GM19452 (cell line): ENCODE data around the gene PHIP.

ENCODE experiments used
- ATAC-seq: cut with Tn5 transposase; IDR thresholded peaks from one replicate; pipeline ENCODE4 v1.9.1; 2021; ENCODE audit not compliant: unreplicated experiment

The PHIP gene

GRCh38 chr6:79011940-79012339 is 66.1 kb downstream of the PHIP start:
- ATAC-seq: no peak

GRCh38 chr6:79010422-79010821 is 67.6 kb downstream of the PHIP start:
- ATAC-seq: no peak

DNA sequence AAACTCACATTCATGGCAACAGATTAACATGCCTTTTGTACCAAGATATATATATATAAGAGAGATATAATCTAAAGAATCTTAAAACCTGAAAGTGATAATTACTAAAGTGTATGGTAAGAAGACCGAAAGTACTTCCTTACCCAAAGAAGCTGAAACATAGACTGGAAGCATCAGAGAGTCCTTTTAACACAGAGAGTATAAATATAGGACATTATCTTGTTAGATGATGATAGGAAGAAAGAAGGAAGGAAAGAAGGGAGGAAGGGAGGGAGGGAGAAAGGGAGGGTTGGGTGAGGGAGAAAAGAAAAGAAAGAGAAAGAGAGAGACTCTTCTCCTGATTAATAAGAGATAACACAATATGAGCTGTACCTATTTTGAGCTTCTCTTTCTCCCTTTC is 68.2 kb downstream of the PHIP start:
- ATAC-seq: no peak

DNA sequence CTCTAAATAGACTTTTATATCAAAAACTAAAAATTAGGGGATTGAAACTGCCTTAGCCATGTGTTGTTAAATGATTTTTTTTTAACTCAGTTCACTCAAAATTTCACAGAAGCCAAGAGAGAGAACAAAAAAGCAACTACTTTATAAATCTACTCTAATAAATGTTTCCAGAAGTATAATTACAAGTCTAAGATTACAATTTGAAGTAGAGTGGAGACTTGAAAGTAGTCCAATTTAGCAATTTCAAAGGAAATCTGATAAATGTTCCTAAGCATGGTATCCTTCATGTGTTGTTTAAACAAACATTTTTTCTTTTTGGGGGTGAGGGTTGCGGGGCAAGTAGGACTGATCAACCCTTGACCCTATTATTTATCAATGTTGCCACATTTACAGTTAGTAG is 72.6 kb downstream of the PHIP start:
- no peak for ATAC-seq

DNA sequence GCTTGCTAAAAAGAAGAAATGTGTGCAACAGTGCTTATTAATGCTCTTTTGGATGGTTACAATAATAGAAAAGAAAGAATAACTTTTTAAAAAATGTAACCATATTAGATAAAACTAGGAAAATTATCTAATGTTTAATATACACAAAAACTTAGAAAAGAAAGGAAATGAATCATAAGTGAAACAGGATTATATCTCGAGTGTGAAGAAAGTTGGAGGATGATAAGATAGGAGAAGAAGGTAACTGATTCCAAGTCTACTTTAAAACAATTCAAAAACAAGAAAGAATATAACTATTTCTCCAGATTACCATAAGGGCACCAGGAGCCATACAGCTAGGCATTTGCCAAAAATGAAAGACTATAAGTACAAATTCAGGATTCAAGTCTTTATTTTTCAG is 73.0 kb downstream of the PHIP start:
- no peak for ATAC-seq

DNA sequence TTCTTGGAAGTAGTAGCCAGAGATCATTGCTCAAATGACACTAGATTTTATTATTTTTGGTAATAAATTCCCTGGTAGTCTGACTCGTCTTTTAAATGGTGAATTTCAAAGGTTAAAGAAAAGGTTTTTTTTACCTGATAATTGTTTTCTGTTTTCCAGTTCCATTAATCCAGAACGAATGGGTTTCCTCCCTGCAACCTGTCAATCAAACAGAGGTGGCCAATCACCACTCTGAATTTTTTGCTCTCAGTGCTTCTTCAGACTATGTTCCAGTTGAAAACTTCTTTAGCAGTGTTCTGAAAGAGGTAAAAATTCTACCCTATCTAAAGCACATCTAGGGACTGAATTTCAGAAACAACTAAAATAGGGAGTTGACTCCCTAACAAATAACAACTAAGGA is 73.8 kb downstream of the PHIP start:
- ATAC-seq: no peak

DNA sequence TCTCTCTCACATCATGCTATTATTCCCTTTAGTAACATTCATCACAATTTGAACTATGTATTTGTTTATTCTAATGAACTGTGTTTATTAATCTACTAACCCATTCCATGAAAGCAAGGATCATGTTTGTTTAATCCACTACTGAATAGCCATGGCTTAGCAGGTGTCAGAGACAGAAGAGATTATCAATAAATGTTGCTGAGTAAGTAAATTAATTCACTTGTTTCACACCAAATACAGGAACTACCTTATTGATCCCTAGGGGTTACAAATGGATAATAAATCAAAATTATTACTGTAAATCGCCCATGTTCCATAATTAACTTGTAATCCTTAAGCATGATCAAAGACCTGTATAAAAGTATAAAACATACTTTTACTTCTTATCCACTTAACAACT is 76.6 kb downstream of the PHIP start:
- ATAC-seq: no peak

GRCh38 chr6:78999737-79000136 is 78.3 kb downstream of the PHIP start:
- no peak for ATAC-seq

DNA sequence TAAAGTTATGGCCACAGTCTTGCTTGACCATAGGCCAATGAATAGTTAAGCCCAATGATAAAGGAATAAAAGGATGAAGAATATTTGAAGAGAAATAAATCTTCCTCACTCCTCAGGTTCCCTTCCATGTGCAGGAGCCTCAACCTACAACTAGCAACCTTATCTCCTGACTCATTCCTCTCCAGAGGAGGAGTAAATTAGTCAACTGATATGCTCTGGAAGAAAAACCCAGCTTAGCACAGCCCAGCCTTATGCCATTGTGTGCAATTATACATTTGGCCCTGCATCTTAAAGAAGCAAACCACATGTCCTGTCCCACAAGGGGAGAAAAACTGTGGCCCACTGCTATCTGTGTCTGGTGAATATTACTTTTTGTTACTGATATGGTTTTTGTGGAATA is 82.1 kb downstream of the PHIP start:
- no peak for ATAC-seq

GRCh38 chr6:78995346-78995745 is 82.7 kb downstream of the PHIP start:
- ATAC-seq: no peak

DNA sequence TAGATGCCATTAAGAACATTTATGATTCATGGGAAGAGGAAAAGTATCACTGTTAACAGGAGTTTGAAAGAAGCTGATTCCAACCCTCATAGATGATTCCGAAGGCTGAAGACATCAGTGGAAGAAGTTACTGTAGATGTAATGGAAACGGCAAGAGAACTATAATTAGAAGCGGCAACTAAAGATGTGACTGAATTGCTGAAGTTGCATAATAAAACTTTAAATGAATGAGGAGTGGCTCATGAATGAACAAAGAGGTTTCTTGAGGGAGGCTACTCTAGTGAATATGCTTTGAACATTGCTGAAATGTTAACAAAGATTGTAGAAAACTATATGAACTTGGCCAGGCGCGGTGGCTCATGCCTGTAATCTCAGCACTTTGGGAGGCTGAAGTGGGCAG is 84.1 kb downstream of the PHIP start:
- ATAC-seq: no peak

DNA sequence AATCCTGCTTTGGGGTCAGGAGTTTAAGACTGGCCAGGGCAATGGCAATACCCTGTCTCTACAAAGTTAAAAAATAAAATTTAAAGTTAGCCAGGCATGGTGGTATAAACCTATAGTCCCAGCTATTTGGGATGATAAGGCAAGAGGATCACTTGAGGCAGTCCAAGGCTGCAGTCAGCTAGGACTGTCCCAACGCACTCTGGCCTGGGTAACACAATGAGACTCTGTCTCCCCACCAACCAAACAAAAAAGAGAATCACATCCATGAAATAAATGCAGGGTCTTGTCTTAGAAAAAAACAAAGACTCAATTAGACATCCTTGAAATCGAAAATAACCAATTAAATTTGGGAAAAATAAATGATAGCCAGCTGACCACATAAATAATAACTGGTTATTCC is 88.9 kb downstream of the PHIP start:
- no peak for ATAC-seq

- no peak for ATAC-seq
These were observed 91.9 kb downstream of the PHIP start for GRCh38 chr6:78986161-78986560.

GRCh38 chr6:78984225-78984950 is 93.7 kb downstream of the PHIP start:
- ATAC-seq: no peak

DNA sequence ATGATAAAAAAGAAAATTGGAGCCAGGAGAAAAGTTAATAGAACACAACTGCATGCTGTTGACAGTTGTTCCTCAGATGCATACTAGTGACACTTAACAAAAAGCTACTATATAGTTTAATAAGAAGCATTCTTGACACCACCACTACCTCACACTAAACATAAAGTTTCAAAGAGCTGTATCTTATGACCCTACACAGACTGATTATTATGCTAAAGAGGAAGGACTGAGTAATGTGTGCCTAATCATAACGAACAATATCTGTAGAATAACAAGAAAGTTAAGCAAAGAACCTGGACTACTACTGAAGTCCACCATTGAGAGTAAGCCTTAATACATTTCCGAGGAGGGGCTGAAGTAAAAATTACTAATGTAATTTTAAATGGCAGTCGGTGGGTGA is 110.9 kb downstream of the PHIP start:
- no peak for ATAC-seq

DNA sequence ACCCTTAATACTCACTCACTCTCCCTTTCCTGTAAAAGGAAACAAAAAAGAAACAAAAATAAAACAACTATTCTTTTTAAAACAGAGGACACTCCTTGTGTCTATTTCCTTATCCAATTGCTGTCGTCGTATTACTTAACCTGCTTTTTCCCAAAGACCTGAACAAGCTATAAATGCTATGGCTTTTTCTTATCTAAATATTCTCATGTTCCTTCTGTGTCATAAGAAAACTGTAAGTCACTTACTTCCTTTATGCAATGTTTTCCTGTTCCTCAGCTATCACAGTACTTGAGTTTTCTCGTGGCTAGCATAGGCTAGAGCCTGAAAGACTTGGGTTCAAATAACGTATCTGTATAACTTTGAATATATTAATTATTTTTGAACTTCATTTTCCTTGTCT is 111.5 kb downstream of the PHIP start:
- no peak for ATAC-seq

DNA sequence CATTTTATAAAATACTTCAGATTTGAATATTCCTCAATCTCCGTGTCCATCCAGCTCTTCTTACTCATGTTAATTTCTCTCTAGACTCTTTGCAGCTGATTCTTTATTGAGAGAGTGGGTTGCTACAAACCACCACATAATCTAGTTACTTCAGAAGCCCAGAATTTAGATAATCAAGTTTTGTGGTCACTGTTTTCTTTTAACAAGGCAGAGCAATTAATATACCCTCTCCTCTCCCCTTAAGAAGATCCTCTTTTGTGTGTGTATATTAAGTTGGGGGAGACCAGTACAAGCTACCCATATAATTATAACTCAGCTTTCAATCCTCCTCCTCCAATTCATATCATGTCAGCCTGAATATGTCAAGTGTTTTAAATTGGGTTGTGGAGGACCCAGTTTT is 115.6 kb downstream of the PHIP start:
- ATAC-seq: no peak

GRCh38 chr6:78954740-78955139 is 123.3 kb downstream of the PHIP start:
- no peak for ATAC-seq

DNA sequence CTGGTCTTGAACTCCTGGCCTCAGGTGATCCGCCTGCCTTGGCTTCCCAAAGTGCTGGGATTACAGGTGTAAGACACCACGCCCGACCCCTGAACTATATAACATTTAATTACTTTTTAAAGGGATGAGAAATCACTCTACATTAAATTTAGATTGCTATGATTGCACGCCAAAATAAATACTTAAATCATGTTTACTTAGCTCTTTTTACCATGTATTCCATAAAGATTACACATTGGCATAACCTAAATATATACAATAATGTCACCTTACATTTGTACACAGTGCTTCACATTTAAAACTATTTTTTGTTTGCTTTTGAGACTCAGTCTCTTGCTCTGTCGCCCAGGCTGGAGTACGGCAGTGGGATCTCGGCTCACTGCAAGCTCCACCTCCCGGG is 124.3 kb downstream of the PHIP start:
- no peak for ATAC-seq

GRCh38 chr6:78952362-78952761 is 125.7 kb downstream of the PHIP start:
- ATAC-seq: no peak

DNA sequence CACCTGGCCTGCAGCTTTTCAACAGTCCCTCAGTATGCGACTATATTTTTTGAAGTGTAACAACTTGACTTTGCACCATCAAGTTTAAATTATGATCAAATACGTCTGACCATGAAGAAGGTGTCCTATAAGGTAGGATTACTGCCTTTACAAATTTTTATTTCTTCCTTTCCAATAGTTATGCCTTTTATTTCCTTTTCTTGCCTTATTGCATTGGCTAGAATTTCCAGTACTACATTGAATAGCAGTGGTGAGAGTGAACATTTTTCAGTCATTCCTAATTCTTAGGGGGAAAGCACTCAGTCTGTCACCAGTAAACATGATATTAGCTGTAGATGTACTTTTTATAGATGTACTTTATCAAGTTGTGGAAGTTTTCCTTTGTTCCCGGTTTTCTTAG is 129.3 kb downstream of the PHIP start:
- ATAC-seq: no peak

DNA sequence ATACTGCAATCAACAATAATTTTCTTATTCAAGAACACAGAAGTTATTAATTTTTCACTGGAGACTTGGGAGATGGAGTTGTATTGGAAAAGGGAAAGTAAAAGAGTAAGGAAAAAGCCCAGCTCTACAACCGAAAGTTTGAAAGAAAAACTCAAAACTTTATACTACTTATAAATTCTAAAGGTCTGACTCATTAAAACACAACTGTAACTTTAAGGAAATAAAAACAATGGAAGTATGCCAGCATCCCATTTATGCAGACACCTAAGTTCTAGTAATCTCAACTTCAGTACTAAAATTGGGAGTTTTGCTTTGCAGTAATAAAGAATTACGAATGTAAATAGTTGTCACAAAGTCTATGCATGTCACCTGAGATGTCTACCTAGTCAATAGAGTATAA is 130.1 kb downstream of the PHIP start:
- no peak for ATAC-seq

- no peak for ATAC-seq
These were observed 130.5 kb downstream of the PHIP start for GRCh38 chr6:78947529-78947928.

- no peak for ATAC-seq
These were observed 135.6 kb downstream of the PHIP start for GRCh38 chr6:78942446-78942845.
